ENCODE results near the gene HOXA4.

GRCh38 chr7:27116962-27117886, 13.3 kb downstream of the HOXA4 start:
- TF ChIP-seq, protein P1, sequence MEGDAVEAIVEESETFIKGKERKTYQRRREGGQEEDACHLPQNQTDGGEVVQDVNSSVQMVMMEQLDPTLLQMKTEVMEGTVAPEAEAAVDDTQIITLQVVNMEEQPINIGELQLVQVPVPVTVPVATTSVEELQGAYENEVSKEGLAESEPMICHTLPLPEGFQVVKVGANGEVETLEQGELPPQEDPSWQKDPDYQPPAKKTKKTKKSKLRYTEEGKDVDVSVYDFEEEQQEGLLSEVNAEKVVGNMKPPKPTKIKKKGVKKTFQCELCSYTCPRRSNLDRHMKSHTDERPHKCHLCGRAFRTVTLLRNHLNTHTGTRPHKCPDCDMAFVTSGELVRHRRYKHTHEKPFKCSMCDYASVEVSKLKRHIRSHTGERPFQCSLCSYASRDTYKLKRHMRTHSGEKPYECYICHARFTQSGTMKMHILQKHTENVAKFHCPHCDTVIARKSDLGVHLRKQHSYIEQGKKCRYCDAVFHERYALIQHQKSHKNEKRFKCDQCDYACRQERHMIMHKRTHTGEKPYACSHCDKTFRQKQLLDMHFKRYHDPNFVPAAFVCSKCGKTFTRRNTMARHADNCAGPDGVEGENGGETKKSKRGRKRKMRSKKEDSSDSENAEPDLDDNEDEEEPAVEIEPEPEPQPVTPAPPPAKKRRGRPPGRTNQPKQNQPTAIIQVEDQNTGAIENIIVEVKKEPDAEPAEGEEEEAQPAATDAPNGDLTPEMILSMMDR (IDR thresholded peaks at IDR 0.05), result no peak
- no peak for TF ChIP-seq POLR2A (IDR thresholded peaks at IDR 0.05)
